HEK293 (cell line): ENCODE results near the gene SST.

Experiments
- ZBTB6 ChIP-seq: fragments of 450-650 bp; formaldehyde crosslinking; IDR thresholded peaks from 2 replicates; pipeline ENCODE4 v1.5.1; 2017; ENCODE audit warnings: missing biosample characterization, missing genetic modification characterization

The SST gene

GRCh38 chr3:187619461-187619860, 50.7 kb downstream of the SST start (continued):
- TF ChIP-seq ZBTB6 = no peak
